Right atrium auricular region (tissue), 2 donors: ENCODE measurements around the gene SGCG. TPM values are rescaled to one million over a fixed set of nuclear protein-coding genes. Genes with fewer than 3 reads are reported as not detected.

Experiments
- DNase-seq: peaks from one replicate; pipeline ENCODE4 v3.0.0-alpha.2; 2019; ENCODE audit warnings: low spot score
- H3K27ac ChIP-seq, 2 donors: fragments of 200-600 bp; sonication (generic); 1 replicate in 1 of 2; 2 replicates in 1 of 2; pipeline ENCODE4 v1.5.1; 2016 to 2019
- H3K27me3 ChIP-seq, 2 donors: fragments of 200-600 bp; sonication (generic); one replicate each; pipeline versions ENCODE4 v1.5.1 to v1.6.0; 2017 to 2019
- H3K36me3 ChIP-seq: fragments of 200-600 bp; sonication (generic); one replicate; pipeline ENCODE4 v1.5.1; 2016
- H3K4me1 ChIP-seq, 2 donors: fragments of 200-600 bp; sonication (generic); one replicate each; pipeline versions ENCODE4 v1.5.1 to v1.6.0; 2017 to 2019
- H3K4me3 ChIP-seq, 2 donors: fragments of 200-600 bp; sonication (generic); 1 replicate in 1 of 2; 2 replicates in 1 of 2; pipeline ENCODE4 v1.5.1; 2017 to 2019; ENCODE audit warnings: mild to moderate bottlenecking in 1 of 2, moderate library complexity in 1 of 2
- H3K9me3 ChIP-seq, 2 donors: fragments of 200-600 bp; sonication (generic); one replicate each; pipeline ENCODE4 v1.5.1; 2019
- total RNA-seq, 2 donors: library from RNA; depleted of rRNA; stranded (reverse); fragments of >200 nt; gene quantifications; one replicate each; pipeline ENCODE4 v1.1.0, GENCODE V29; 2016
- TF ChIP-seq, protein P1 (sequence below), 2 donors: fragments of 200-600 bp; sonication (generic); IDR thresholded peaks; one replicate each; pipeline ENCODE4 v1.5.1; 2019; ENCODE audit warnings: antibody characterized with exemption in 2 of 2

The SGCG gene
- total RNA-seq, 2 donors from 2014 or later, result 88.2 to 123 TPM

DNA sequence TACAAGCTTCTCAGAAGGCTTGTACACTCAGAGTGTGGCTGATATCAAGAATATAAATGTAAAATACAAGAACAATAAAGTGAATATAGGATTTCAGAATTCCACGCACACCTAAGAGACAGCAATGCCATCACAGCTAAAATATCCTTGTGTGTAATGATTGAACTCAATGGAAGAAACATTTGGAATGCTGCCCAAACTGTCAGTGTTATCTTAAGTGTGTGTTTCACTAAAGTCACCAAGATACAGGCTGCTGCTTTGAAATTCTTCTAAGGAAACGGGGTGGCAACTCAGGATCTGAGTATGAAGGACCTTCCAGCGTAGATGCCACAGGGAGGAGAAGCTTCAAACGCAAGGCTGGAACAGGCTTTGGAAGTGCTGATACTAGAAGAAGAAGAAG is 86.8 kb downstream of the SGCG start:
- H3K36me3 ChIP-seq, result no peaks in the 10 kb centered on the region
- TF ChIP-seq, protein P1, sequence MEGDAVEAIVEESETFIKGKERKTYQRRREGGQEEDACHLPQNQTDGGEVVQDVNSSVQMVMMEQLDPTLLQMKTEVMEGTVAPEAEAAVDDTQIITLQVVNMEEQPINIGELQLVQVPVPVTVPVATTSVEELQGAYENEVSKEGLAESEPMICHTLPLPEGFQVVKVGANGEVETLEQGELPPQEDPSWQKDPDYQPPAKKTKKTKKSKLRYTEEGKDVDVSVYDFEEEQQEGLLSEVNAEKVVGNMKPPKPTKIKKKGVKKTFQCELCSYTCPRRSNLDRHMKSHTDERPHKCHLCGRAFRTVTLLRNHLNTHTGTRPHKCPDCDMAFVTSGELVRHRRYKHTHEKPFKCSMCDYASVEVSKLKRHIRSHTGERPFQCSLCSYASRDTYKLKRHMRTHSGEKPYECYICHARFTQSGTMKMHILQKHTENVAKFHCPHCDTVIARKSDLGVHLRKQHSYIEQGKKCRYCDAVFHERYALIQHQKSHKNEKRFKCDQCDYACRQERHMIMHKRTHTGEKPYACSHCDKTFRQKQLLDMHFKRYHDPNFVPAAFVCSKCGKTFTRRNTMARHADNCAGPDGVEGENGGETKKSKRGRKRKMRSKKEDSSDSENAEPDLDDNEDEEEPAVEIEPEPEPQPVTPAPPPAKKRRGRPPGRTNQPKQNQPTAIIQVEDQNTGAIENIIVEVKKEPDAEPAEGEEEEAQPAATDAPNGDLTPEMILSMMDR (IDR thresholded peaks at IDR 0.05), result no peak

DNA sequence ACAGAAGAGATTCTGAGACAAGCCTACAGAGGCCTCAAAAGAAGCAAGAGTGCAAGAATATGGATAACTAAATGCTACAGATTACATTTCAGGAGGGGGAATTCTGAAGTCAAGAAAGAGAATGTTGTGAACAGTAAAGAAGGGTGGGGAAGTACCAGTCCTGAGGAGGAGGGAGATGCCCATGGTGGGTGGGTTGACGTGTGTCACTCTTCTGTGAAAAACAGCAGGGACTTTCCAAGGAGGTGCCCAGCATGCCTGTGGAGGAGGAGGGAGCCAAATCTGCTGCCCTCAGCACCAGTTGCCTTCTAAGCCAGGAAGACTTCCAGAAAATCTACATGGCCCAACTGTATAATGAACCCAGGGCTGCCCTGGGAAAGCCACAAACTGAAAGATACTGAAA is 87.7 kb downstream of the SGCG start:
- Histone ChIP-seq H3K4me1 (no peaks in the 10 kb centered on the region), H3K9me3 (no peaks in the 10 kb centered on the region), H3K27me3 (no peaks in the 10 kb centered on the region), H3K4me3 (no peak overlapping the region), H3K27ac (no peak overlapping the region), H3K36me3 (no peaks in the 10 kb centered on the region)
- no peak for DNase-seq
- TF ChIP-seq, protein P1 (IDR thresholded peaks at IDR 0.05), result no peak

More for the DNA sequence above, 86.8 kb downstream of the SGCG start:
- H3K9me3 ChIP-seq, result peaks cover 0 to 2% of the 10 kb centered on the region in 2 donors
- no peaks in the 10 kb centered on the region for H3K4me1 ChIP-seq
- DNase-seq, result no peak
- no peak overlapping the region for H3K4me3 ChIP-seq
- no peaks in the 10 kb centered on the region for H3K27me3 ChIP-seq
- H3K27ac ChIP-seq, result no peak overlapping the region

DNA sequence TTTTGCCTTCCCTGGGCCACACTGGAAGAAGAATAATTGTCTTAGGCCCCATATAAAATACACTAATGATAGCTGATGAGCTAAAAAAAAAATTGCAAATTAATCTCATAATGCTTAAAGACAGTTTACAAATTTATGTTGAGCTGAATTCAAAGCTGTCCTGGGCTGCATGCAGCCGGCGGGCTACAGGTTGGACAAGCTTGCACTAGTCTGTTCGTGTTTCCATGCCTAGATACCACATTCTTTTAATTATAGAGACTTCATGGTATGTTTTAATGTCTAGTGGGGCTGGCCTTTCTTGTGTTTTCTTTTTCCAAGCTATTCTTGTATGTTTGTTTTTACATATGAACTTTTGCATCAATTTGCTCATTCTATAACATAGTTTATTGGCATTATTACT is 90.6 kb downstream of the SGCG start:
- H3K9me3 ChIP-seq, result no peaks in the 10 kb centered on the region
- no peak overlapping the region for H3K4me3 ChIP-seq
- no peaks in the 10 kb centered on the region for H3K27me3 ChIP-seq
- H3K27ac ChIP-seq, result no peak overlapping the region
- H3K4me1 ChIP-seq, result no peaks in the 10 kb centered on the region
- TF ChIP-seq, protein P1 (IDR thresholded peaks at IDR 0.05), result no peak
- DNase-seq, result no peak
- no peaks in the 10 kb centered on the region for H3K36me3 ChIP-seq

DNA sequence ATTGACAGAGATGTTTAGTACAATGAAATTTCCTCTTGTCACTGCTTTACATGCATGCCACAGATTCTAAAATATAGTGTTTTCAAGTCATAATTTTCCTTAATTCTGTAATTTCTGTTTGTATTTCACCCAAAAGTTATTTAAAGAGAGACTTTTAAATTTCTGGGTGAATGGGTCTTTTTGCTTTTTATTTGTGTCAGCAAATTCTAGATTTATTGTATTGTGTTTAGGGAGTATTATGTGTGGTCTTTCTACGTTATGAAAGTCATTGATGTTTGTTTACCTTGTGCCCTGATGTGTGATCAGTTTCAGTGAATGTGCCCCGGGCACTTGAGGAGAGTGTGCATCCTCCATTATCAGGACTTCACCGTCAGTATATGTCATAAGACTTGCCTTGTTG is 92.7 kb downstream of the SGCG start:
- Histone ChIP-seq H3K4me1 (no peaks in the 10 kb centered on the region), H3K27me3 (no peaks in the 10 kb centered on the region), H3K4me3 (no peak overlapping the region), H3K9me3 (no peaks in the 10 kb centered on the region), H3K36me3 (no peaks in the 10 kb centered on the region), H3K27ac (no peak overlapping the region)
- DNase-seq, result no peak
- TF ChIP-seq, protein P1 (IDR thresholded peaks at IDR 0.05), result no peak

DNA sequence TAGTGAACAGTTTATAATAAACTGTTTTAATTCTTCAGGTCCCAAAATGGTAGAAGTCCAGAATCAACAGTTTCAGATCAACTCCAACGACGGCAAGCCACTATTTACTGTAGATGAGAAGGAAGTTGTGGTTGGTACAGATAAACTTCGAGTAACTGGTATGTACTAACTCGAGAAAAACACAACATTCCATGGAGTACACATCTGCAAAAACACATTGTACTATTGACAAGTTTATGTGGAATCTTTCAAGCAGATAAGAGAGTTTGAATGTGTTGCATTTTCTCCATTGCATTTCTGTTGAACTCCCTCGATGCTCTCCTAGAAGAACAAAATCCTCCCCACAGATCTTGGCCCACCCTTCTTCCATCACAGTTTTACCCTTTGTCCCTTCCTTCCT is 98.5 kb downstream of the SGCG start:
- TF ChIP-seq, protein P1 (IDR thresholded peaks at IDR 0.05), result no peak

DNA sequence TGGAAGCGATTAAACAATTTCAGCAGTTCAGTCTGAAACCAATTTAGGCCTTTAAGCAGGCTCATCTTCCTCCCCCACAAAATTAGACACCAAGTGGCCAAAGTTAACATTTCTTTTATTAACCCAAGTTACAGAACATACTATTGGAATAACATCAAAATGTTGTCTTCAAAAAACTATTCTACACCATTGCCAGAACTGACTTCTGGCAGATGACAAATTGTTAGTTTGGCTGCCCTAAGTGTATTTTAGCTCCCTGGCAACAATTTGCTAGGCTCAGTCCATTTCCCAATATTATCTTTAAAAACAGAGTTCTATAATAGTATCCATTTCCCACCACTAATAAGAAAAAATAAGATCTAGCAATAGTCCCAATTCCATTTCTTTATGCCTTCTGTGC is 107.8 kb downstream of the SGCG start:
- Histone ChIP-seq H3K27me3 (no peaks in the 10 kb centered on the region), H3K4me3 (no peak overlapping the region), H3K27ac (peak overlapping the region; percentile 51 to 81), H3K36me3 (no peaks in the 10 kb centered on the region), H3K9me3 (no peaks in the 10 kb centered on the region), H3K4me1 (peaks cover 0 to 20% of the 10 kb centered on the region in 2 donors)
- TF ChIP-seq, protein P1 (IDR thresholded peaks at IDR 0.05), result no peak
- DNase-seq, result no peak

More for the DNA sequence above, 98.5 kb downstream of the SGCG start:
- H3K4me3 ChIP-seq, result no peak overlapping the region
- no peaks in the 10 kb centered on the region for H3K4me1 ChIP-seq
- peaks cover 13% of the 10 kb centered on the region for H3K36me3 ChIP-seq
- H3K27me3 ChIP-seq, result no peaks in the 10 kb centered on the region
- H3K9me3 ChIP-seq, result no peaks in the 10 kb centered on the region
- no peak overlapping the region for H3K27ac ChIP-seq
- no peak for DNase-seq
